ENCODE results near the gene MXD4. TPM values are rescaled to one million over a fixed set of nuclear protein-coding genes. Genes with fewer than 3 reads are reported as not detected.
A peak's percentile ranks its signal among the peaks of the same experiment; 100 is the strongest.
"Not testable (repeated sequence)": the region's sequence is repeated elsewhere in the genome, so short reads cannot be mapped to it uniquely, and the experiment has no call there.

MXD4 gene
- total RNA-seq, 1 experiment from 2014 or later: 5.8 TPM

- peak; percentile 0 for DNase-seq (ENCODE audit: low read depth)
These were observed 11.4 kb downstream of the MXD4 start for GRCh38 chr4:2250357-2251072.

- DNase-seq (ENCODE audit: low read depth): peak; percentile 1
These were observed 12.2 kb downstream of the MXD4 start for GRCh38 chr4:2249526-2250356.

GRCh38 chr4:2248821-2249261 is 13.1 kb downstream of the MXD4 start:
- DNase-seq (ENCODE audit: low read depth): peak; percentile 1

GRCh38 chr4:2248044-2248780 is 13.7 kb downstream of the MXD4 start:
- DNase-seq (ENCODE audit: low read depth): peak; percentile 2

- DNase-seq (ENCODE audit: low read depth): peak; percentile 2
These were observed 14.5 kb downstream of the MXD4 start for GRCh38 chr4:2247128-2248043.

- peak; percentile 1 for DNase-seq (ENCODE audit: low read depth)
These were observed 15.4 kb downstream of the MXD4 start for GRCh38 chr4:2246384-2247127.

- DNase-seq (ENCODE audit: low read depth): no peak
These were observed 16.1 kb downstream of the MXD4 start for GRCh38 chr4:2245787-2246275.

GRCh38 chr4:2245057-2245786 is 16.7 kb downstream of the MXD4 start:
- no peak for DNase-seq (ENCODE audit: low read depth)

- DNase-seq (ENCODE audit: low read depth): peak; percentile 48
These were observed 18.1 kb downstream of the MXD4 start for GRCh38 chr4:2243681-2244380.

- DNase-seq (ENCODE audit: low read depth): peak; percentile 99
These were observed 20.2 kb downstream of the MXD4 start, which contains the start of the genes HAUS3 and POLN for GRCh38 chr4:2241410-2242353. Gene HAUS3 (minus strand): TSS chr4:2242121. CDS start chr4:2240946, 1,175 bp downstream. Gene POLN (minus strand): TSS chr4:2242121. CDS start chr4:2229231, 12,890 bp downstream.

GRCh38 chr4:2241003-2241402 is 20.9 kb downstream of the MXD4 start:
- no peak for DNase-seq (ENCODE audit: low read depth)

GRCh38 chr4:2236944-2237666 is 24.8 kb downstream of the MXD4 start:
- no peak for DNase-seq (ENCODE audit: low read depth)

GRCh38 chr4:2231082-2231481 is 30.8 kb downstream of the MXD4 start:
- no peak for DNase-seq (ENCODE audit: low read depth)

- DNase-seq (ENCODE audit: low read depth): no peak
These were observed 35.6 kb downstream of the MXD4 start for GRCh38 chr4:2226261-2226660.

GRCh38 chr4:2222838-2223237 is 39.1 kb downstream of the MXD4 start:
- no peak for DNase-seq (ENCODE audit: low read depth)

GRCh38 chr4:2221378-2221777 is 40.5 kb downstream of the MXD4 start:
- DNase-seq (ENCODE audit: low read depth): not testable (repeated sequence)
